ENCODE measurements around the gene BUD31. TPM values are rescaled to one million over a fixed set of nuclear protein-coding genes. Genes with fewer than 3 reads are reported as not detected.

The BUD31 gene
- total RNA-seq, 1 experiment from 2014 or later: 104 TPM

- H3K23me2 ChIP-seq (ENCODE audit: insufficient read length, low read depth, low read length, poor library complexity, severe bottlenecking): no peaks in the 10 kb centered on the region
- TF ChIP-seq CTCF (conservative IDR thresholded peaks at IDR 0.05): no peak
- no peak overlapping the region for H4K8ac ChIP-seq (replicated peaks; ENCODE audit: insufficient read length, low read depth, low read length)
- no peak overlapping the region for H2BK5ac ChIP-seq (ENCODE audit: insufficient read length, low read length)
- Mint-ChIP-seq H3K27ac (no peak overlapping the region), H3K4me3 (no peak overlapping the region), H3K36me3 (ENCODE audit: insufficient read depth in 1 of 3, low read depth in 3 of 3) (peaks cover 48 to 94% (median 84%) of the 10 kb centered on the region in 3 experiments), H3K27me3 (ENCODE audit: low read depth) (no peaks in the 10 kb centered on the region; the same call in 1 of the 2 replicates), H3K9me3 (no peaks in the 10 kb centered on the region), H3K4me1 (no peaks in the 10 kb centered on the region)
- H3K18ac ChIP-seq (ENCODE audit: insufficient read length, low read depth, low read length): no peak overlapping the region
- H3K4me2 ChIP-seq (ENCODE audit: insufficient read depth, insufficient read length, low read length): no peak overlapping the region
- no peak for DNase-seq
- no peak overlapping the region for H3K27ac ChIP-seq (ENCODE audit: insufficient read length, low read depth, low read length)
- H3K27me3 ChIP-seq (ENCODE audit: insufficient read depth, low read length): no peaks in the 10 kb centered on the region
- no peaks in the 10 kb centered on the region for H3K9me3 ChIP-seq (ENCODE audit: control insufficient read depth, low read depth, low read length)
- no peak overlapping the region for H3T11ph ChIP-seq (ENCODE audit: low read length)
- H3K4ac ChIP-seq (ENCODE audit: low read depth, low read length): no peak overlapping the region
- no peak overlapping the region for H4K91ac ChIP-seq (ENCODE audit: insufficient read length, low read depth, low read length)
- WGBS (ENCODE audit: extremely low coverage, insufficient read length, low lambda C conversion rate): no CpG with 5 or more reads among the region's 6 CpGs
- no peaks in the 10 kb centered on the region for H4K20me1 ChIP-seq (ENCODE audit: control insufficient read depth, insufficient read depth, insufficient read length)
- H2BK12ac ChIP-seq (ENCODE audit: insufficient read length, low read depth, low read length): no peak overlapping the region
- H4K5ac ChIP-seq (ENCODE audit: insufficient read length, low read depth, low read length): no peak overlapping the region
- H3K14ac ChIP-seq (ENCODE audit: insufficient read depth, low read length): no peak overlapping the region
- no peak overlapping the region for H3K9ac ChIP-seq (ENCODE audit: extremely low read depth, insufficient read length, low read length)
- no peaks in the 10 kb centered on the region for H3K4me1 ChIP-seq (ENCODE audit: insufficient read depth, low read length)
- no peak overlapping the region for H3K56ac ChIP-seq (ENCODE audit: insufficient read length, low read depth, low read length)
- no peak overlapping the region for H2BK120ac ChIP-seq (ENCODE audit: low read depth, low read length, poor library complexity, severe bottlenecking)
- no peak overlapping the region for H2AFZ ChIP-seq (ENCODE audit: low read length)
- H2AK5ac ChIP-seq (ENCODE audit: insufficient read length, low read length): no peak overlapping the region
- peaks cover under 1% of the 10 kb centered on the region for H3K79me1 ChIP-seq (ENCODE audit: insufficient read depth, low read depth, low read length, poor library complexity, severe bottlenecking)
- H3K79me2 ChIP-seq (ENCODE audit: insufficient read depth, low read length): peaks cover 4% of the 10 kb centered on the region; the same call in 1 of the 2 replicates
- H2BK20ac ChIP-seq (ENCODE audit: low read depth, low read length, poor library complexity, severe bottlenecking): no peak overlapping the region
- no peak overlapping the region for H3K23ac ChIP-seq (ENCODE audit: insufficient read length, low read depth, low read length)
- no peak overlapping the region for H2BK15ac ChIP-seq (ENCODE audit: low read depth, low read length)
Observed at GRCh38 chr7:99399597-99399996, 9.2 kb upstream of the BUD31 start.

Measured in H9 (cell line).